Measurements from ENCODE around the gene SLC25A22. TPM values are rescaled to one million over a fixed set of nuclear protein-coding genes. Genes with fewer than 3 reads are reported as not detected.

SLC25A22 gene
- total and polyA plus RNA-seq, 2 donors (not counting 1 experiment from before 2014, with no cell fraction given): 25.7 to 45.7 TPM

- H2AFZ ChIP-seq (ENCODE audit: insufficient read depth, low read depth, low read length, poor library complexity, severe bottlenecking): peak overlapping the region; percentile 87
- H3K4me1 Mint-ChIP-seq: peaks cover 20% of the 10 kb centered on the region
- peaks cover 61% of the 10 kb centered on the region for H3K79me2 ChIP-seq (ENCODE audit: control insufficient read depth, insufficient read depth, low read length)
- TF ChIP-seq EZH2 (IDR thresholded peaks at IDR 0.05; ENCODE audit: borderline replicate concordance, insufficient read depth, low read depth, low read length, poor library complexity, severe bottlenecking) (no peak), CTCF (IDR thresholded peaks at IDR 0.05) (no peak)
- H3K4me3 ChIP-seq (ENCODE audit: control extremely low read depth in 1 of 5, extremely low read depth in 1 of 5, insufficient read depth in 1 of 5, low read depth in 2 of 5, low read length in 4 of 5): peak overlapping the region in 4 of 5 experiments; percentile 91 to 95 (median 94)
- H3K27ac Mint-ChIP-seq: peak overlapping the region; percentile 92
- 27% methylated on average over 18 of the region's 18 CpGs for WGBS (ENCODE audit: insufficient coverage)
- no peaks in the 10 kb centered on the region for H3K27me3 ChIP-seq (replicated peaks in 1 of 4; ENCODE audit: control extremely low read depth in 1 of 4, control insufficient read depth in 3 of 4, insufficient read depth in 4 of 4, low read length in 3 of 4)
- H3K27me3 Mint-ChIP-seq: no peaks in the 10 kb centered on the region
- ChIA-PET POLR2A (interaction anchor here (0.5 to 2.8 kb wide), 10 partner anchors 8 to 260 kb away, joined by 3 to 13 read pairs (median 6); partner anchors contain the start of genes CD151, LRRC56 and RPLP2), CTCF (interaction anchor here (1.2 to 1.8 kb wide), 6 partner anchors 9 to 71 kb away, joined by 3 to 5 read pairs (median 4); partner anchors contain the start of gene PNPLA2)
- no peaks in the 10 kb centered on the region for H3K9me3 Mint-ChIP-seq (ENCODE audit: insufficient read depth)
- peaks cover 17 to 35% of the 10 kb centered on the region in 2 donors for H3K4me1 ChIP-seq (ENCODE audit: control insufficient read depth in 2 of 2, insufficient read depth in 2 of 2, low read length in 2 of 2)
- H3K27ac ChIP-seq (ENCODE audit: low read length in 2 of 2): peak overlapping the region; percentile 83 to 93
- H3K9me3 ChIP-seq (ENCODE audit: control extremely low read depth in 1 of 3, control insufficient read depth in 2 of 3, insufficient read depth in 1 of 3, low read length in 2 of 3): no peaks in the 10 kb centered on the region
- ATAC-seq (ENCODE audit: low read depth): no peak
- intact Hi-C loops (cut with micrococcal nuclease): loop anchor here (1.0 to 10.0 kb wide), 8 partner anchors 9 to 589 kb away; partner anchors contain the start of genes BET1L, GATD1, HRAS and LRRC56
- DNase-seq: no peak
- peak overlapping the region; percentile 99 for H3K4me2 ChIP-seq (replicated peaks; ENCODE audit: low read depth, low read length, poor library complexity, severe bottlenecking)
- peak overlapping the region; percentile 89 for H3K9ac ChIP-seq (ENCODE audit: low read length)
- peaks cover 65% of the 10 kb centered on the region for H4K20me1 ChIP-seq (ENCODE audit: control insufficient read depth, insufficient read depth, low read length, poor library complexity, severe bottlenecking)
- peak overlapping the region; percentile 95 for H3K4me3 Mint-ChIP-seq
- peaks cover 0 to 11% of the 10 kb centered on the region in 2 experiments for H3K36me3 ChIP-seq (replicated peaks in 1 of 2; ENCODE audit: control extremely low read depth in 1 of 2, control insufficient read depth in 1 of 2, extremely low read depth in 1 of 2, insufficient read depth in 2 of 2, low read length in 1 of 2)
Observed at GRCh38 chr11:796565-797295, 1.4 kb downstream of the SLC25A22 start.
